ENCODE results near the gene SCN5A.

GRCh38 chr3:38690185-38690584, 40.7 kb upstream of the SCN5A start:
- TF ChIP-seq CTCF (IDR thresholded peaks at IDR 0.05; ENCODE audit: low read depth, low read length) (no peak), POLR2A (IDR thresholded peaks at IDR 0.05; ENCODE audit: extremely low read depth, insufficient read length) (no peak), MAX (IDR thresholded peaks at IDR 0.05; ENCODE audit: low read depth, low read length) (no peak)
